Measurements from ENCODE around the gene SORCS1. TPM values are rescaled to one million over a fixed set of nuclear protein-coding genes. Genes with fewer than 3 reads are reported as not detected.

SORCS1 gene
- total RNA-seq, 4 donors from 2014 or later = 0.26 to 9.4 (median 3.8) TPM

- DNase-seq = no peak
- TF ChIP-seq CTCF (IDR thresholded peaks at IDR 0.05) = no peak
- TF ChIP-seq POLR2A (IDR thresholded peaks at IDR 0.05) = no peak
- intact Hi-C loops (cut with DNase I; ENCODE audit: low total_unique reads) = no loop called here
- Histone ChIP-seq H3K9me3 (no peaks in the 10 kb centered on the region), H3K27me3 (peaks cover 0 to 5% of the 10 kb centered on the region in 2 donors), H3K27ac (no peak overlapping the region), H3K4me1 (no peaks in the 10 kb centered on the region), H3K4me3 (no peak overlapping the region), H3K36me3 (no peaks in the 10 kb centered on the region)
Measured at GRCh38 chr10:106819490-106819889, 345.0 kb downstream of the SORCS1 start.

DNA sequence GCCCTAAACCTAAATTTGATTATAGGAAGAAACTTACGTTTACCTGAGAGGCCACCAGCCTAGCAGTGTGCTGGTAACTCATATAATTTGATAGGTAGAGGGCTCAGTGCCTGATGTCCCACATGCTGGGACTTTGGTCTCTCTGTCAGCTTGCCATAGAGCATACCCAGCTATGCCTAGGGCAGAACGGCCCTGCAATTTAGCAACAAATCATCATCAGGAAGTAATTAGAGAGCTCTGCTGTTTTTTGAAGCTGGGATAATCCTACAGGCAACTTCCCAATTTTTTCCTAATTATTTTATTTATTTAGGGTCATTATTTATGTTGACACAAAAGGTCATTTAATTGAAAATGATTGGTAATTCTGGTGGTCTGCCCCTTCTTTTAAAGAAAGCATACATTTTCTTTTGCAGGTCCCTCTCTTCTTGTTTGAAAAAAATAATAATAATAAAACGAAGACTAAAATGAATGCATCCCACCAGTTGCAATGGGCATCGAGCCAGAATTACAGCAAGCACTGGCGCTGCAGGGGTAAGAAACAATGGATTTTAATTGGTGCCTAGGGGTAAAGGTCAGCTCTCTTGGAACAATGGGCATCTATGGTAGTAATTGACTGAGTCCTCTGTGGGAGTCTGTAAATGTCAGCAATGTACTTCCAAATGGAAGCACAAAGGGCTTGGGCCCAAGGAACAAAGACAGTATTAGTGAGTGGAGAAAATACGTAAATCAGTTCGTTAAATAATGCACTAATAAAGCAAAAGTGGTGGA lies 348.0 kb downstream of the SORCS1 start:
- Histone ChIP-seq H3K4me3 (no peak overlapping the region), H3K9me3 (no peaks in the 10 kb centered on the region), H3K4me1 (no peaks in the 10 kb centered on the region), H3K27ac (no peak overlapping the region), H3K36me3 (no peaks in the 10 kb centered on the region), H3K27me3 (peaks cover 0 to 5% of the 10 kb centered on the region in 2 donors)
- intact Hi-C loops (cut with DNase I; ENCODE audit: low total_unique reads) = no loop called here
- DNase-seq = no peak
- TF ChIP-seq CTCF (IDR thresholded peaks at IDR 0.05) = no peak
- no peak for TF ChIP-seq POLR2A (IDR thresholded peaks at IDR 0.05)

DNA sequence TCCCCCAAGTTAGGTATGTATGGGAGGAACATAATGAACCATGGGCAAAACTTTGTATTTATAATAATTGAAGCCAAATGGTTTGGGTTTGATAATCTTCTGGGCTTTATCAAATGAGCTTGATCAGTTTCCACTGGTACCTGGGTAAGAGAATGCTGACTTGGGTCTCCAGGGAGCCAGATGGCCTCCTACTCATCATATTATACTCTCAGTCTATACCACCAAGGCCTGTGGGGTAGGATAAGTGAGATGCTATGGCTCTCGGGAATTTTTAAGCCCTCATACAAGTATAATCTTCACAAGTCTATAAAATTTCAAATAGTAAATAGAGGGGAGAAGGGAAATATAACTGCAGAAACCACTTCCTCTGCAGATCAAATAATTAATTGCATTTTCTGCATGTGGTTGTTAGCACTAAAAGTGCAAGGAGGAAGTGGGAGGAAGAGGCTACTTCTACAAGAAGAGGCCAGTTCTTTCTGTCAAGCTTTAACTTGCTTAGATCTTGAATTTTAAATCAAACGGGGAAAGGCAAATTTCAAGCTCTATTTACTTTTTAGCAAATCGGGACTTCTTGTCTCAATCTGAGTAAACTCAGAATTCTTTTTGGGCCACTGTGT lies 349.0 kb downstream of the SORCS1 start:
- Histone ChIP-seq H3K27ac (no peak overlapping the region), H3K4me3 (no peak overlapping the region), H3K4me1 (no peaks in the 10 kb centered on the region), H3K9me3 (no peaks in the 10 kb centered on the region), H3K36me3 (no peaks in the 10 kb centered on the region), H3K27me3 (peaks cover 0 to 5% of the 10 kb centered on the region in 2 donors)
- intact Hi-C loops (cut with DNase I; ENCODE audit: low total_unique reads) = no loop called here
- TF ChIP-seq POLR2A (IDR thresholded peaks at IDR 0.05) (no peak), CTCF (IDR thresholded peaks at IDR 0.05) (no peak)
- DNase-seq = no peak

GRCh38 chr10:106804992-106805582 lies 359.4 kb downstream of the SORCS1 start:
- Histone ChIP-seq H3K27ac (no peak overlapping the region), H3K4me3 (no peak overlapping the region), H3K9me3 (no peaks in the 10 kb centered on the region), H3K27me3 (no peaks in the 10 kb centered on the region), H3K36me3 (no peaks in the 10 kb centered on the region), H3K4me1 (no peaks in the 10 kb centered on the region)
- no peak for DNase-seq
- intact Hi-C loops (cut with DNase I; ENCODE audit: low total_unique reads) = no loop called here
- no peak for TF ChIP-seq POLR2A (IDR thresholded peaks at IDR 0.05)

GRCh38 chr10:106802949-106803348 lies 361.6 kb downstream of the SORCS1 start:
- no peak for TF ChIP-seq POLR2A (IDR thresholded peaks at IDR 0.05)
- TF ChIP-seq CTCF (IDR thresholded peaks at IDR 0.05) = no peak

More at GRCh38 chr10:106802949-106803348, 361.6 kb downstream of the SORCS1 start:
- H3K27ac ChIP-seq = no peak overlapping the region
- no peak overlapping the region for H3K4me3 ChIP-seq
- intact Hi-C loops (cut with DNase I; ENCODE audit: low total_unique reads) = no loop called here
- DNase-seq = no peak
- H3K4me1 ChIP-seq = no peaks in the 10 kb centered on the region
- no peaks in the 10 kb centered on the region for H3K36me3 ChIP-seq
- no peaks in the 10 kb centered on the region for H3K9me3 ChIP-seq
- no peaks in the 10 kb centered on the region for H3K27me3 ChIP-seq
